Peyer's patch (tissue), 4 donors: Measurements from ENCODE around the gene RPTOR.
"Not testable (repeated sequence)": the region's sequence is repeated elsewhere in the genome, so short reads cannot be mapped to it uniquely, and the experiment has no call there.

ENCODE experiments used
- CTCF ChIP-seq, 6 experiments: fragments of 450-650 bp in 4 of 6; fragments of 200-600 bp in 2 of 6; sonication (generic) in 1 of 6; IDR thresholded peaks; one replicate each; pipeline ENCODE4 v1.5.1; 2017 to 2019; ENCODE audit warnings: antibody characterized with exemption in 6 of 6, mild to moderate bottlenecking in 3 of 6, moderate library complexity in 1 of 6
- POLR2A ChIP-seq, 2 donors: fragments of 450-650 bp; IDR thresholded peaks; one replicate each; pipeline ENCODE4 v1.5.1; 2017; ENCODE audit warnings: antibody characterized with exemption in 2 of 2, mild to moderate bottlenecking in 2 of 2, moderate library complexity in 2 of 2

GRCh38 chr17:80764627-80765145 is 220.0 kb downstream of the RPTOR start:
- TF ChIP-seq CTCF, POLR2A (IDR thresholded peaks at IDR 0.05): not testable (repeated sequence)
